ENCODE results near the gene DEFB124.

The DEFB124 gene

DNA sequence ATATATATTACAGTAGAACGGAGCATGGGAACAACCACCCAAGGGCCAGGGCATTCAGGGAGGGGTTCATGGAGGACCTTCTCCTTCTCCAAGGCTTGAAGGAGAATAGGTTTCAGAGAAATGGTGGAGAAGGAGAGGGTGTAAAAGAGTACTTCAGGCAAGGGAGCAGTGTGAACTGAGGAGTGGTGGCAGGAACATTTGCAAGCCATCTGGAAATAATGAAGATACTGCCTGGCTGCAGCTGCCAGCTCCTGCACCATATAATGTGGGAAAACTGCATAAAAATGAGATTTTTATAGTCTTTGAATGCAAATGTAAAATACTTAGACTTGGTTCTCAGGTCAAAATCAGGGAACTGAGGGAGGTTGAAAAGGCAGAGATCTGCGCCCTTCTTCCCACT lies 59.3 kb downstream of the DEFB124 start:
- DNase-seq, result no peak
